GM19467 (cell line): ENCODE data around the gene TMEM204.

Experiments
- ATAC-seq: cut with Tn5 transposase; IDR thresholded peaks from one replicate; pipeline ENCODE4 v1.9.1; 2021; ENCODE audit warnings: mild to moderate bottlenecking, moderate library complexity; ENCODE audit not compliant: unreplicated experiment

The TMEM204 gene

DNA sequence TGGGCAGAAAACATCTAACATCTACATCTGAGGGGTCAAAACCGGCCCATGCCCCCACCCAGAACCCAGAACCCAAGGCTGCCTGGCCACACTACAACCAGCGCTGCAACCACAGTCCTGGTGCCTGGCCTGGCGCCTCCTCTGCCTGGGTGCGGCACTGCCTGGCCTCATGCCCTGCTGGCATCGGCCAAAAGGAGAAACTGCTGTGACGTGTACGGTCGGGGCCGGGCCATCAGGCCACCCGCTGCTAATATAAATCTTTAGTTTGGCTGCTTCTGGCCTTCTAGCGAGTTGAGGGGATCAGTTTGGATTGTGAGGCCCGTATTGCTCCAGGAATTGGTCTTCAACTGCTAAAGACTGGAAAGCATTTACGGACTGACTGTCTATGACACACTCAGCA is 22.8 kb downstream of the TMEM204 start:
- no peak for ATAC-seq

DNA sequence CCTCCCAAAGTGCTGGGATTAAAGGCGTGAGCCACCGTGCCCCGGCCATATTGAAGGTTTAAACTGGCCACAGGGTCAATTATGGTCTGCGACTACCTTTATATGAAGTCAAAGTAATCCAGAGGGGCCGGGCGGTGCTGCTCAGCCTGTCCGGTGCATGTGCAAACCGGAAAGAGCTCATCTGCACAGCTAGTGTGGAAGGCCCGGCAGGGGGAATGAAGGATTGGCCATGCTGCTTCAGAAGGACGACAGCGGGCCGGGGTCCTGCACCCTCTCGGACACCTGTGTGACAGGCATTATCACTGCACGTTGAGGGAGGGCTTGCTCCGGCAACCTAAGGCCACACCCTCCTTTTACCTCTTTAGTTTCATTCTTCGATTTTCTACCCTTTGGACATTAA is 23.6 kb downstream of the TMEM204 start:
- ATAC-seq: no peak

DNA sequence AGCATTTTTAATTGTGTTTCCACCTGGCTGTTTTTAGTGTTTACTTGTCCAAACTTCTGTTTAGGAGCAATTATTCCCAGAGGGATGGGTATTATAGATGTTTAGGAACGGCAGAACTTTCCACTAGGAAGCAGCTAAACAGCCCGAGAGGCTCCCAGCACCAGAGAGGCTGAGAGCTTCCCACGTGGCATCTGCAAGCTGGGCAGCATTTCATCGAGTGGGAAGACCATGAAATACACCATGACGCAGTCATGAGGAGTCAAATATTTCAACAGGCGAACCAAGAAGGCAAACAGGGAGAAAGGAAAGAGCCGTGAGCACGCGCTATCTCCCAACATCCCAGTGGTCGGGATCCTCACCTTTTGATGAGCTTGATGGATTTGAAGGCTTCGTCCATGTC is 24.1 kb downstream of the TMEM204 start:
- no peak for ATAC-seq

DNA sequence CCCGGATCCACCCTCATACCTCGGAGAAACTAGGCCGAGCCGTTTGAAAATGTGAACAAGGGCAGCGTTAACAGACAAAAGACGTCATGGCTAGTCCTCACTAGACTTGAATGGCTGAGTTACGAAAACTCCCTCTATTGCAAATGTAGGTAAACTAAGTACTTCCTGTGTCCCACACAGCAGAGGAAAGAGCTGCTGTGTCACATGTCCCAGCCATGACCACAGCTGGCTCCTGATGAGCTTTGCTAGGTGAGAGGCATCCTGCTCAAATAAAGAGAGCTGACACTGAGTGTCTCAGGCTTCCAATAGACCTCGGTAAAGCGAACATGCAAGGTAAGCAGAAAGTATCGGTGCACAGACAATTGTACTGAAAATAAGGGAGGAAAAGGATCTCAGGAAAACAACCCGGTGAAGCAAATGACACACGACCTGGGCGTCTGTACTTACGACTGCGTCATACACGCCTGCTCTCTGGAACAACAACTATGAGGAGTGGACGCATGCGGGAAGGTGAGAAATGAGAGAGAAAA is 26.0 kb downstream of the TMEM204 start:
- no peak for ATAC-seq

DNA sequence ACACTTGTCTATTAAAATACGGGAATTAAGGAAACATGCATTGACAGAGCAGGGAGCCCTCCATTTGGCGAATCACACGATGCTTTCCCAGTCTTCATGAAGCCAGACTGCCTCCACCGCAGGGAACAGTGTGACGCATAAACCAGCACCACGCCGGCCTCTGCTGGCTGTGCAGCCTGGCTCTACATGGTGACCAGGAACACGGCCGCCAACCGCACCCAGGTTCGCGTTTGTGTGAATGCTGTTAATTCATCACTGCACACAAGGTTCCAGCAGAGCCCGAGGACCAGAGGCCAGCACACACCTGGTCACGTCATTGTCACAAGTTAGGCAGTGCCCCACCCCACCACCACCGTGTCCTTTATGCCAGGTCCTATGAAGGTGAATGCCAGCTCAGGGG is 26.7 kb downstream of the TMEM204 start:
- no peak for ATAC-seq

DNA sequence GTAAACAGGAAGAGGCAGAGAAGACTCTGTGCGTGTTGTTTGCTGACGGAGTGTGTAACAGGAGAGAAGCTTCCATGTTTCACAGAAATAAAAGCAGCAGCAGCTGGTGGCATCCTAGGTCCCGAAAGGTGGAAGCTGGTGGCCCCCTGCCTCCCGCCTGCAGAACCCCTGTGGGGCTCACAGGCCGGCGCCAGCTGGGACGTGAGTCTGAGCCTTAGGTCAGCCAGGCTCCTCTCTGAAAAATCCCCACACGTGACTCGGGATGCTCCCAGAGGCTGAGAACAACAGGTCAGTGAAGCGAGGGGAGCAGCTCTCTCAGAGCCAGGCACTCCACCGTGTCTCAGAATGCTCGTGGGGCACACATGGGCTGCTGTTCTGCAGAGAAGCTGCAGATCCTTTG is 27.4 kb downstream of the TMEM204 start:
- no peak for ATAC-seq

DNA sequence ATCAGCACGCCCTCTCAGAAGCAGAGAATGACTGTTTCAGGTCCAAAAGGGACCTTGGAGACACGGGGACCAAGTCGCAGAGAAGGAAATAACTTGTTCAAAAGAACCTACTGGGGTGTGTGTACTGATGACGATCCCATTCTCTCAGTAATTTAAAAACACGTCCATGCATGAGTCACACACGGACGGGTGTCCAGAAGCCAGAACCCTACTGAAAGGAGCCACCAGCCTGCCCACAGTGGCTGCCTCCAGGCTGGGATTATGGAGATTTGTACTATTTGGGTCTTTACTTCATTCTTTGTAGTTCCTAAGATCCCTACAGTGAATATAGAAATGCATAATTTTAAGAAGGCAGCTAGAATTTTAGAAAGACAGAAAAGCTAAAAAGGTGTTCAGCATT is 27.8 kb downstream of the TMEM204 start:
- no peak for ATAC-seq

DNA sequence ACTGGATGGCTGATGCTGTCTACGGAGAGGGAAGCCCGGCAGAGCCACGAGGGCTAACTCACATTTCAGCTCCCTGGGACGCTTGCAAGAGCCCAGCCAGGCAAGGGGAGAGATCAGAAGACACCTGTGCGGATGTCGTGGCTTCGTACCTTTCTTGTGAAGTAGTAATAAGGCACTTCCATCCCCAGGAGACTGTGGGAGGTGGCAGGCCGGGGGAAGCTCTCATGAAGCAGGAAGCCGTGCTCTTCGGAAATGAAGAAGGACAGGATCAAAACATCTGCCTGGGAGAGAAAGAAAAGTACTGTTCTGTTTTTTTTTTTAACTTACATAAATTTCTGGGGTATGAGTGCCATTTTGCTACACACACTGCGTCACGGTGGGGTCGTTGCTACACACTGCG is 28.4 kb downstream of the TMEM204 start:
- no peak for ATAC-seq

DNA sequence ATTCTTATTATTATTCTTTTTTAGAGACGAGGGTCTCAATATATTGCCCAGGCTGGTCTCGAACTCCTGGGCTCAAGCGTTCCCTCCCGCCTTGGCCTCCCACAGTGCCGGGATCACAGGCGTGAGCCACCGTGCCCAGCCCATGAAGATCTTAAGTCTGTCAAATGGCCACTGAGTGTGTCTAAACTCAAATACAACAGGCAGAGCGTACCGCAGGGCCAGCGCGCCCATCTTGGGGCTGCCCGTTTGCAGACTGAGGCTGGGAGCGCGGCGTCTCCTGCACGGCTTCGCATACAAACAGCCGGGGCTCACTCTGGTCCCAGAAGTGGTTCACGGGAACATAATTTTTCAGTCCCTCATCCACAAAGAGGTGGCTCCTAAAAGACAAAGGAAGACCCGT is 30.3 kb downstream of the TMEM204 start:
- no peak for ATAC-seq

DNA sequence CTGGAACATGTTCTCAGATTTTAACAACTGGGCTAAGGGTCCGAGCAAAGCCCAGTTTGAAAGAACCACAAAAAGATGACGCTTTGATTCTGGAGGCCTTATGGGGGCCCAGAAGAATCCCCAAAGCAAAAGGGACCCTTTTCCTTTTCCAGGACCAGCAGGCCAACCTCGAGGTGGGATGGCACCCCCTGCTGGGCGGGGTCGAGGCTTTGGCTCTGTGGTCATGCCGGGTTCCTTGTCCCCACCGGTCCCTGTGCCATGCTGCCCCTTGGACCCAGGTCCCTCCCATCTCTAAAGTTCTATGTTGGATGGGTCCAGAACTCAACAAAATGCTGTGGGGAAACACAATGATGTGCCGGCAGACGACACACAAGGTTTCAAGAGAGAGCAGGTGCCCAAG is 30.9 kb downstream of the TMEM204 start:
- no peak for ATAC-seq

DNA sequence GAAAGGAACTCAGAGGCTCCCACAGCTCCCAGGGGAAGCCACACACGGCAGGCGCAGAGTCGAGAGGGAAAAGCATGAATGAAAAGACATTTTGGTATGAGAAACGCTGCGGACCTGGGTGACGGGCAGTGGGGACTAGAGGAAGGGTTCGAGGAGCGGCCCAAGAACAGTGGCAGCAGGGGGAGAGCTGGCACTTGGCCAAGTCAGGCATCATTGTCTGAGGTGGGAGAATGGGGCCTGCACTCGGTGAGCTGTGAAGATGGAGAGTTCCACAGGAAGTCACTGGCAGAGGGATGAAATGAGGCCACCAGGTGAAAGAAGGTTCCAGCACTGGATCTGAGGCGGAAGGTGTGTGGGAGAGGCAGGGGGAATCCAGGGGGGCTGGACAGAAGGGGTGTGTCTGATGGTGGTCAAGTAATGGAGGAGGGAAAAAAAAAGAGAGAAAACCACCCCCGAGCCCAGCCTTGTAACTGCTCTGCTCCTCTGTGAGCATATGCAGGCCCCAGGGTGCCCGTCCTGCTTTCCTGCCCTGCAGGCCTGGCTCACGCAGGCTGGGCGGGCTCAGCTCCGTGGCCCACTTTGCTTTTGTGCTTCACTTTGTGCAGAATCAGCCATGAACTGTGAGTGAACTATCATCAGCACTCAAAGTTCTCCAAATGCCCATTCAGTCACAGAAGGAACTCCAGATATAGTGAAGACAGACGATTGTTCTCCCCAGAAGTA is 31.8 kb downstream of the TMEM204 start:
- no peak for ATAC-seq

DNA sequence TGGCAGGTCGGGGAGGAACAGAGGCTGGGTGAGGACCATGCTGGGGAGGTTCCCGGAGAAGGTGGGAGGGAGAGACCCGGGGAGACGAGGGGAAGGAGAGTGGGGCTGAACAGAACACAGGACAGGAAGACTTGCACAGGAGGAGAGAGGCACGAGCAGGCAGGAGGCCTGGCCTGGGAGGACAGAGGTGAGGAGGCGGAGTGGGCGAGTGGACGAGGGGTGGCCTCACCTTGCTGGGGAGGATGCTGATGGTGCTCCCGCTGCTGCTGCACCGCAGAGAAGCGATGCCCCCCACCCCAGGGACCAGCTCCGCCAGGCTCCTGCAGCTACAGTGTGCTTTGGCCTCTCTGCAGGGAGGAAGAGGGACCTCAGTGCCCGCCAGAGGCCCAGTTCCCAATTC is 34.5 kb downstream of the TMEM204 start:
- ATAC-seq: no peak

DNA sequence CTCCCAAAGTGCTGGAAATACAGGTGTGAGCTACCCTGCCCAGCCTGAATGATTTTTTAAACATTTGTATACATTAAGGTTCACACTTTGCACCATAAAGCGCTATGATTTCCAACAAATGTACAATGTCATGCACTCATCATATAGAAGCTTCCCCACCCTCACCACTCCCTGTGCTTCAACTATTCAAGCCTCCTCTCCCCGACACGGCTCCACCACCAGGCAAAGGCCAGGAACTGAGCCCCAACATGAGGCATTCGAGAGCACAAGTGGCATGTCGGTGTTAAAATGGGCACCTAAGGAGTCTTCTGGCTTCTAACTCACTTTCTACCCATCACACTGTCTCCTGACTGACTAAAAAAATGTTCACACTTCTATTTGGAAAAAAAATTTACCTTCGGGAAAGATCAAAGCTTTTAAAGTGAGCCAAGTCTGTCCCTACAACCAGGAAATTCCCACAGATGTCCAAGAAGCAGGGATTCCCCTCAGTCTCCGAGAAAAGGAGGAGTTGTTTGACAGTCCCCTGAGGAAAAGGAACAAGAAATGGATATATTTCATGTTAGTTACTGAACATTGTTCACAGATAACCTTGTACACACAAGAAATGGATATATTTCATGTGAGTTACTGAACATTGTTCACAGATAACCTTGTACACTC is 37.7 kb downstream of the TMEM204 start:
- ATAC-seq: no peak

DNA sequence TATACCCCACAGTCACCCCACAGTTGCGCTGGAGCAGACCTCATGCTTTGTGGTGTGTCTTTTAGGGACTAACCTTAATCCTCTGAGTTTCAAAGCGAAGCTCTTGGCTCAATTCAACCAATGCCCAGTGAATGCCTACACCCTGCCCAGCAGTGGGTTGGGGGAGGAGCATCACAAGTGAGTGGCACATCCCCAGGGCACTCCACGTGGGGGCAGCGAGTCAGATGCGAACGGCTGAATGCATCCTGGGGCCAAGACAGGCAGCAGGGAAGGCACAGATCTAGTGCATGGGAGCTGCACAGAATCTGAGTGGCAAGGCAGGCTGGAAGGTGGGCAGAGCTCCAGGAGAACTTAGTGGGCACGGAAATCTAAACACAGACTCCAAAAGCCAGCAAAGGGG is 39.2 kb downstream of the TMEM204 start:
- no peak for ATAC-seq

DNA sequence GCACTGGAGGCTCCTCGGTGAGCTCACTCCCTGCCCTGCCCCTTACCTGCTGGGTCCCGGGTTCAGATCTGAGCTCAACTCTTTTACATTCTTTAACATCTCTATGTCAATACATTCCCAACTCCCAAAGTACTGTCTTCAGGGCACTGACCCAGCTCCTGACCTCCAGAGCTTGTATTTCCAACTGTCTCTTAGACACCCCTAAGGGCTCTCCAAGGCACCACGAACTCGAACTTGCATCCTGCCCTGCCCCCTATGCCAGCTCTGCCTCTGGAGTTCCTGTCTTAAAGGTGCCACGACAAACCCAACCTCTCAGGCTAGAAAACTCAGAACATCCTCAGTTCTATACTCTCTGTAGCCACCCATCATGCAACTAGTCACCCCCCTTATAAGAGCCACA is 39.8 kb downstream of the TMEM204 start:
- no peak for ATAC-seq

DNA sequence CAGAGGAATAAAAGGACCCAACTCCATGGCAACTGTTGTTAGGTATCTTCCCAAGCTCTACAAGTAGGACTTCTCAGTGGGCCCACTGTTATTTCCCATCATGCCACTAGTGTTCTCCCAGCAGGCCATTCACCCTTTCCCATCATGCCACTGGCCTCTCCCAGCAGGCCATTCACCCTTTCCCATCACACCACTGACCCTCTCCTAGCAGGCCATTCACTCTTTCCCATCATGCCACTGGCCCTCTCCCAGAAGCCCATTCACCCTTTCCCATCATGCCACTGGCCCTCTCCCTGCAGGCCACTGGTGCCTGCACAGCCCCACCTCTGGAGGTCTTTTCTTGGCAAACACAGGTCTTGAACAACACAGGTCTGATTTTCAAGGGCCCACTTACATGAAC is 42.1 kb downstream of the TMEM204 start:
- no peak for ATAC-seq

DNA sequence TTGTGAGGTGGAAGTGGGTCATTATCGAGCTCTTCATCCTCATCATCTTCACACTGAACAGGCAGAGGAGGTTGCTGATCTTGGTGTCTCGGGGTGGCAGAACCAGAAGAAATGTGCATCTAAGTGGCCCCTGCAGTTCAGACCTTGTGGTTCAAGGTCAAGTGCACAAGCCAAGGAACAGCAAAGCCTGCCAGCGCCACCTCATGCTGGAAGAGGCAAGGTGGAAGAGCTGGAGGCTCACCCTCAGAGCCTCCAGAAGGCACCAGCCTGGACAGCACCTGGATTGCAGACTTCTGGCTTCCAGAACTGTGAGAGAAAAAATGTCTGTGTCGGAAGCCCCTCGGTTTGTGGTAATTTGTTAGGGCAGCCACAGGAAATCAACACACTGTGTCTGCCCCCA is 45.7 kb downstream of the TMEM204 start:
- no peak for ATAC-seq

DNA sequence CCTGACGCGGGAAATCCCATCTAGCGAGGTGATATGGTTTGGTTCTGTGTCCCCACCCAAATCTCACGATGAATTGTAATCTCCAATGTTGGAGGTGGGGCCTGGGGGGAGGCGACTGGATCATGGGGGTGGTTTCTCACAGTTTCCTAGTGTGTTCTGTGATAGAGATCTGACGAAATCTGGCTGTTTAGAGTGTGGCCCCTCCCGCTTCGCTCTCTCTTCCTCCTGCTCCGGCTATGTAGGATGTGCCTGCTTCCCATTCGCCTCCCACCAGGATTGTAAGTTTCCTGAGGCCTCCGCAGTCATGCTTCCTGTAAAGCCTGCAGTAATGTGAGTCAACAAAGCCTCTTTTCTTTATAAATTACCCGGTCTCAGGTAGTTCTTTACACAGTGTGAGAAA is 46.8 kb downstream of the TMEM204 start:
- no peak for ATAC-seq

DNA sequence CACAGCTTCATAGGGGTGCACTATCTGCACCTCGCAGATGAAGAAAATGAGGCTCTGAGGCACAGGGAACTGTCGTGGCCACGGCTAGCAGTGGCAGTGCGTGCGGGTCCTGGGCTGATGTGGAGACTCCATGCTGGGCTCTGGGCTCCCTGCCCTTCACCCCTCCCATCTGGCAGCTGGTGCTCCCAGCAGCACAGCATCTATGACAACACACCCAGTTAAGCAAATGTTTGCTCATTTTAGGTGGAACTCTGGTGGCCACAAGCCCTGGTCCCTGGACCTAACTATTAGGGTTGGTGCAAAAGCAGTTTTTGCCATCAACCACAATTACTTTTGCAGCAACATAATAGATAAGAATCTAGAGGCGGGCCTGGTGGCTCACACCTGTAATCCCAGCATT is 47.5 kb downstream of the TMEM204 start:
- ATAC-seq: no peak

DNA sequence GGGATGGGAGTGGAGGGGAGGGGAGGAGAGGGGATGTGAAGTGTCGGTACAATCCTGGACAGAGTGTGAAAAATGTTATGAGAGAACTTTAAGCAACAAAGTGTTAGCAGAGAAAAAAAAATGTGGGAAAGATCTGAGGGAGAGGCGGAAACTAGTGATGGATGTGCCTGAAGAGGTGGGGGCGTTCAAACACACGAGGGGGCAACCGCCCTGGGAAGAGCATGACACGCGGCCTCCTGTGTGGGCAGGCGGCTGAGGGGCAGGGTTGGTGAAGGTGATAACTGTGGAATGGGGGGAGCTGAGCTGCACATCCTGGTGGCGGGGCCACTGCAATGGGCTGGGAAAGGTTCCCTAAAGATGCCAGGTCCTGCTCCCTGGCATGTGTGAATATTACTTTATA is 48.3 kb downstream of the TMEM204 start:
- no peak for ATAC-seq

DNA sequence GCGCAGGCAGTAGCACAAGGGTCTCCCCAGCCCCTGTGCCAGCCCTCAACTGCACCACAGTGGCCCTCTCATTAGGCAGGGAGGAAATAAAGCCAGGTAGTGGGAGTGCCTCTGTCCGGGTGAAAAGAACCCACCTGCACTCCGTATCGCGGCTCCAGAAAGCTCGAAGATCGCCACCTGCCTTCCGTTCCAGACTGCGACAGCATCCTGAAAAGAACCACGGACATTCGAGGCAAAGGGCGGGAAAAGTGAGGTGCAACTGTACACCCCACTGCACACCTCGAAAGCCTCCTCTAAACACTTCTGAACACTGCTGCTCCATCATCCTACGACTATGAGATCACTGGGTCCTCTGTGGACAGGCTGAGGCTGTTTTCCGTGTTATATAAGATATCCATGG is 49.7 kb downstream of the TMEM204 start:
- no peak for ATAC-seq

DNA sequence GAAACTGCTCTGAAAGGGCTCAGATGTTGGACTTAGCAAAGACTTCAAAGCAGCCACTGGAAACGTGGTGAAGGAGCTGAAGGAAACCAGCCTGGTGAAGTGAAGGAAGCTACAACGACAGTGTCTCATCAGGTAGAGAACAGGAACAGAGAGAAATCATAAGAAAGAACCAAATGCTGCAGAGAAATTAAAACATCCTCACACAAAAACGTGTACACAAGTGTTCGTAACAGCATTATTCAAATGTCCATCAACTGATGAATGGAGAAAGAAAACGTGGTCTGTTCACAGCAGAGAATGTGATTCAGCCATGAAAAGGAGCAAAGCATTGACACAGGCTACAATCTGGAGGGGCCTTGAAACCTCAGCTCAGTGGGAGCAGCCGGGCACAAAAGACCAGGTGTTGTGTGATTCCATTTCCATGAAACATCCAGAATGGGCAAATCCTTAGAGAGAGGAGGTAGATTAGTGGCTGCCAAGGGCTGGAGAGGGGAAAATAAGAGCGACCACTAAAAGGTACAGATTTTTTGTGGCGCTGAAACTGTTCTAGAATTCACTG is 51.5 kb downstream of the TMEM204 start:
- ATAC-seq: no peak
